GM19438 (cell line): ENCODE measurements around the gene PGF.
A peak's percentile ranks its signal among the peaks of the same experiment; 100 is the strongest.
"Not testable (repeated sequence)": the region's sequence is repeated elsewhere in the genome, so short reads cannot be mapped to it uniquely, and the experiment has no call there.

ENCODE experiments used
- ATAC-seq: cut with Tn5 transposase; IDR thresholded peaks from one replicate; pipeline ENCODE4 v1.9.1; 2021; ENCODE audit warnings: low read depth; ENCODE audit not compliant: unreplicated experiment

PGF gene

GRCh38 chr14:74955229-74956026, at the start of gene PGF:
Gene PGF (minus strand): TSS chr14:74955597. CDS start chr14:74955242, 355 bp downstream.
- ATAC-seq: no peak

DNA sequence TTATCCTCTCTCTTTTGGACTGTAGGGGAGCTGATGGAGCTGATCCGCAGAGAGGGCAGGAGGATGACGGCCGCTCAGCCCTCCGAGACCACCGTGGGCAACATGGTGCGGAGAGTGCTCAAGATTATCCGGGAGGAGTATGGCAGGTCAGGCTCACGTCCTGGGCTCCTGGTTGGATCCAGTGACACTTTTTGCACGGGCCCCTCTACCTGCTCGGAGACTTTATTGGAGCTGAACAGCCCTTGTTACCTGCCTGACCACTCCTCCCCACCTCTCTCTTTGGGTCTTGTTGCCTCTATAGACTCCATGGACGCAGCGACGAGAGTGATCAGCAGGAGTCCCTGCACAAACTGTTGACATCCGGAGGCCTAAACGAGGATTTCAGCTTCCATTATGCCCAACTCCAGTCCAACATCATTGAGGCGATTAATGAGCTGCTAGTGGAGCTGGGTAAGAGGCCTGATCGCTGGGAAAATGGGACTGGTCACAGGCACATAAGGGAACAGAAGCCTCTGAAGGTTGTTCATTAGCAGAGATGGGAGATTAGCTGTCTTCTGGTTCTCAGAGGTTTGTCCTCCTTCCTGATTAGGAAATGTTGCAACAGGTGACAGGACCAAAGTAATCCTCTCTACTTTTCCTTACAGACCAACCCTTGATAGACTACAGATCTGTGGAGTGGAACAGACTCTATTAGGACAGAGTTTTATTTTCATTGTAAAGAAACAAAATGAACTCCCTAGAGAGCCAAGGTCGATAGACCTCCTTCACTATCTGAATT, 48.0 kb upstream of the PGF start:
- ATAC-seq: no peak

- ATAC-seq: peak; percentile 97
Observed at GRCh38 chr14:75002392-75003249, 47.2 kb upstream of the PGF start, which contains the start of gene EIF2B2. Gene EIF2B2 (plus strand): TSS chr14:75002921. CDS start chr14:75002991, 70 bp downstream.

- ATAC-seq: no peak
Observed at GRCh38 chr14:75001899-75002298, 46.5 kb upstream of the PGF start.

- no peak for ATAC-seq
Observed at GRCh38 chr14:75001261-75001660, 45.9 kb upstream of the PGF start.

DNA sequence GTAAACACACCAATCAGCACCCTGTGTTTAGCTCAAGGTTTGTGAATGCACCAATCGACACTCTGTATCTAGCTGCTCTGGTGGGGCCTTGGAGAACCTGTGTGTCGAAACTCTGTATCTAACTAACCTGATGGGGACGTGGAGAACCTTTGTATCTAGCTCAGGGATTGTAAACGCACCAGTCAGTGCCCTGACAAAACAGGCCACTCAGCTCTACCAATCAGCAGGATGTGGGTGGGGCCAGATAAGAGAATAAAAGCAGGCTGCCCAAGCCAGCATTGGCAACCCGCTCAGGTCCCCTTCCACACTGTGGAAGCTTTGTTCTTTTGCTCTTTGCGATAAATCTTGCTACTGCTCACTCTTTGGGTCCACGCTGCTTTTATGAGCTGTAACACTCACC, 40.4 kb upstream of the PGF start:
- not testable (repeated sequence) for ATAC-seq

- ATAC-seq: not testable (repeated sequence)
Observed at GRCh38 chr14:74994182-74994581, 38.8 kb upstream of the PGF start.

GRCh38 chr14:74988993-74989392, 33.6 kb upstream of the PGF start:
- ATAC-seq: no peak

DNA sequence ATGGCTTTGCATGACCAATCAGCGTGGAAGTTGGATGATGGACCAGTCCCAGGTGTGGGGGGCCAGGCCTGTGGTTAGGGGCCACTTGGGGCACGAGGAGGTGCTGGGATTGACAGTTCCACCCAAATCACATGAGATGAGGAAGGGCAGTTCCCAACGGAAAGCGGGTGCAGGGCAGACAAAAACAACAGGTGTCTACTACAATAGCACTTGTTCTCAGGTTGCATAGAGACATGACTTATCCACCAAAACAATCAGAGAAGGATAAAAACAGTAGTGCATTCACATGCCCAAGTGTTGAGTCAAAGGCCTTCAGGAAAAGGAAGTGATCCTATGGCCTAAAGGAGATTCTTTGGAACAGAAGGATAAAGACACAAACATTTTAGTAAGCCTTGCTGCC, 32.7 kb upstream of the PGF start:
- ATAC-seq: no peak

DNA sequence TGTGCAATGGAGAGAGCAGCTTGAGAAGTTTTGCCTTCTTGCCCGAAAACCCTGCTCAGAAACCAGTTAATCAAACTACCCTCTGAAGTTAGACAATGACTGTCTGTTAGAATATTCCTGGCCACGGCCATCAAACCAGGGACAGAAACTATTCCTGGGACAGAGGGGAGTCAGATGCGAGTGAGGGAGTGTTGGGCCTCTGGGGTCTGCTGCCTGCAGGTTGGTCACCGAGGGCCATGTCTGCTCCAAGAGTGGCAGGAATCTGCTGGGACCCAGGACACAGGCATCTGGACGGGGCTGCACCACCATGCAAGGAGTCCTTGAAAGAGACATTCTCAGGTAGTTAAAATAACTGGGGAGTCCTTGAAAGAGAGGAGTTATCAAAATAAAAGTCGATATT, 30.4 kb upstream of the PGF start:
- no peak for ATAC-seq

DNA sequence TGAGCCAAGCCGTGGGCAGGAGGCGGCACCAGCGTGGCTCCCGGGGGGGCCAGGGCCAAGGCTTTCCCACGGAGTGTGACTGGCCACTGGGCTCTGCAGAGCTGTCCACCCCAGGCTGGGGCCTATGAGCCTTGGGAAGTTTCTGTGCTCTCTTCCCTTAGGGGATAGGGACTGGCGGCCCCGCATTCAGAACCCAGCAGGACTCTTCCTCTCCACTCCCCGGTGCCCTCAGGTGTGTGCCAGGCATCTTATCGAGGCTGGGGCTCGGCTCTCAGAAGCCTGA, 29.6 kb upstream of the PGF start:
- no peak for ATAC-seq

DNA sequence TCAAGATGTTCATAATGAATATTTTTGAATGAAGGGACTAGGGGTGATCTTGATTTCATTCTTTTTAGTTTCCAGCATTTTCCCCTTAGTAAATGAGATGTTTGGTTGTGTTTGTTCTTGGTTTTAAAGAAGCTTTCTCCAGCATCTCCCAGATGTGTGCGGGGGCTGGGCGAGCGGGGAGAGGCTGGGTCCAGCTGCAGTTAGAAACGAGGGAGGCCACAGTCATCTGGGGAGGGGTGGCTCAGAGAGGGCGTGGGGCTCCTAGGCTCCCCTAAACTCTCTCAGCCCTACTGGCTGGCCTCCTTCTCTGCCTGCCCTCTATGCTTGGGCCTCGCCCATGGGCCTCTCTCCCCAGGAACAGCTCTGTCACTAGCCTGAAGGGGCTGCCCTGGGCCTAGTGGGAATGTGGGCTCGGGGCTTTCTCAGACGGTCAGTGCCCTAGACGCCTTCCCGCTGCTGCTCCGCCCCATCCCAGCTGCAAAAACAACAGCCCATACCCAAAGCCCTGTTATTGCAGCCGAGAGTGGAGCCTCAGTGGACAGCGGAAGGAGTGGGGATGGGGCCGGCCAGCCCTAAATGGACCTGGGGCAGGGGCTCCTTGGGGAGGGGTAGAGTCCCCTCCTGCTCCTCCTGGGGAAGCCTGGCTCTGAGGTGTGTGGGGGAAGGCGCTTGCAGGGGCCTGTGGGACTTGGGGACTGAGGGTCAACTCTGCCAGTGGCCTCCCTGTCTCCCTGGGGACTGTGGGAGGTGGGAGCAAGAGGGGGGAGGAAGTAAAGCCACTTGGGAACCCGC, 29.0 kb upstream of the PGF start:
- ATAC-seq: no peak

- no peak for ATAC-seq
Observed at GRCh38 chr14:74983343-74983742, 27.9 kb upstream of the PGF start.

- ATAC-seq: no peak
Observed at GRCh38 chr14:74982661-74983060, 27.3 kb upstream of the PGF start.

DNA sequence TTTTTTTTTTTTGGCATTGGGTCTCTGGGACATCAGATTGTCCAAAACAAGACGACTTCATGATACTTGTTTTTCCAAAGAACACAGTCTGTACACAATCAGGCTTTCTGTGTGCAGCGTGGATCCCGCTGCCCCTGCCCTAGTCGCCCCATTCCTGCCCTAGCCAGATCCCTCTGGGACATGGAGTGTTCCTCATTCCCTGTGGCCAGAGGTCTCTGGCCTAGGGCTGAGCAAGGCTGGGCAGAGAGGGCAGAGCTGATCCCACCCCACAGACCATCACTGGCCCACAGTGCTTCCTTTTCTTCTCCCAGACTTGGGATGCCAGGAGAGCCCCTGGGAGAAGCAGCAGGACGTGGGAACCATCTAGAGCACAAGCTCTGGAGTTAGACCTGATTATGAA, 26.4 kb upstream of the PGF start:
- no peak for ATAC-seq

GRCh38 chr14:74981462-74981782, 26.0 kb upstream of the PGF start:
- ATAC-seq: no peak

GRCh38 chr14:74980731-74981461, 25.5 kb upstream of the PGF start:
- no peak for ATAC-seq

DNA sequence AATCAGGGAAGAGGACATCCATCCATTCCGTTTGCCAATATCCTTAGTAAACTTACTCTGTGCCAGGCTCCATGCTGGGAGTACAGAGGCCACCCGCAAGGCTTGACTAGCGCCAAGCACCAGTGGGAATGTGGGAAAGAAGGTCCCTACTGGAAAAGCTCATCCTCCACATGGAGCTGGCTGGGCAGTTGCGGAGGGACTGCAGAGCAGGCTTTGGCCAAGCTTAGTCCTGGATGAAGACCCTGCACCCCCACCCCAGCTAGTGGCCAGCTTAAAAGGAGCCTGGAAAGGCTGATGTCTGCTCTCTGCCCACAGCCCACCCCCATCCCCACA, 25.0 kb upstream of the PGF start:
- no peak for ATAC-seq

DNA sequence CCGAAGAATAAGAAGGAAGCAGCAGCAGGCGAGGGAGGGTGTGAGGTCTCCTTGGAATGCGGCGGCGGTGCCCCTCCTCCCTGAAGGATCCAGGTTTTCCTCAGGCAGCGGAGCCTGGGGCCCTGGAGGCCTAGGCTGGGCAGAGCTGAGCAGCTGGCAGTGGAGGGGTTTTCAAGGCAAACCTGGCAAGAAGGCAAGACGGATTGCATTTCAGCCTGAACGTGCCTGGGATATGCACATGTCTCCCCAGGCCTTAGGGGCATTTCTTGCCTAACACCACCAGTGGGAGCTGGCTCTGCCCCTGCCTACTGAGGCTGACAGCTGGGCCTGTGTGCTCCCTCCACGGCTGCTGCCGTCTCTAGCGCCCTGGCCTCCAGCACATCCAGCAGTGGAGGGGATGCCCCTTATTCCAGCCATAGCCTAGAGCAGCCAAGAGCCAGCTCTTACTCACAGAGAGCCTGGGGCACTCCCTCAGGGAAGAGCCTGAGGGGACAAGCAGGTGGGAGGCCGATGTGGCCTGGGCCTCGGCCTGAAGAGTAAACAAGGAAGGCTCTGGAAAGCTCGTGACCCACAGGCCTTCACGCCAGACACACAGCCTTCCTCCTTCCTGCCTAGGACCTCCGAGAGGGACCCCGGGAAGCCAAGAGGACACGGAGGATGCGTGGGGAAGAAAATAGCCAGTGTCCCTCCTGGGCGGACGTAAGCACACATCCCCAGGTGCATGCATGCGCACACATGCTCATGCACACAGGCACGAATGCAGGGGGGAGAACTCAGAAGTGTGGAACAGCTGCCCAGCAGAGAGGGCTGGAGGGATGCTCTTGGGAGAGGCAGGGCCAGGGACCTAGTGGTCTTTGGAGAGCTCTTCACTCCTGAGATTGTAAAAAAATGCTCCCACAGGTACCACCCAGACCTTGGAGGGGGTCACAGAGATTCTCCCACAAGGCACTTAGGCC, 24.3 kb upstream of the PGF start:
- no peak for ATAC-seq
